ENCODE results near the gene ACACA. TPM values are rescaled to one million over a fixed set of nuclear protein-coding genes. Genes with fewer than 3 reads are reported as not detected.

Gene ACACA
- total and polyA plus RNA-seq, 9 donors, result 10.9 to 104 (median 37.9) TPM

- DNase-seq, result no peak
- WGBS, 3 donors, result 89 to 94% (median 90%) methylated on average over 2 of the region's 2 CpGs
- intact Hi-C loops (cut with DNase I), result no loop called here
- Histone ChIP-seq H3K4me3 (no peak overlapping the region), H3K9me3 (no peaks in the 10 kb centered on the region), H3K27me3 (no peaks in the 10 kb centered on the region), H3K36me3 (no peaks in the 10 kb centered on the region), H3K4me1 (ENCODE audit: insufficient read depth) (no peaks in the 10 kb centered on the region), H3K27ac (no peak overlapping the region)
- TF ChIP-seq CTCF (IDR thresholded peaks at IDR 0.05), result no peak
- TF ChIP-seq POLR2A (IDR thresholded peaks at IDR 0.05), result no peak
- no peak for TF ChIP-seq EP300 (IDR thresholded peaks at IDR 0.05)
Observed at GRCh38 chr17:37218849-37219248, 187.8 kb downstream of the ACACA start.

GRCh38 chr17:37214416-37214815 is 192.2 kb downstream of the ACACA start:
- H3K27me3 ChIP-seq, result no peaks in the 10 kb centered on the region
- H3K4me1 ChIP-seq (ENCODE audit: insufficient read depth), result no peaks in the 10 kb centered on the region
- 55 to 70% (median 56%) methylated on average over 3 of the region's 3 CpGs for WGBS, 3 donors
- intact Hi-C loops (cut with DNase I), result no loop called here
- H3K27ac ChIP-seq, result no peak overlapping the region
- no peak for TF ChIP-seq POLR2A (IDR thresholded peaks at IDR 0.05)
- no peak for TF ChIP-seq EP300 (IDR thresholded peaks at IDR 0.05)
- TF ChIP-seq CTCF (IDR thresholded peaks at IDR 0.05), result no peak
- H3K36me3 ChIP-seq, result no peaks in the 10 kb centered on the region
- H3K4me3 ChIP-seq, result no peak overlapping the region
- H3K9me3 ChIP-seq, result no peaks in the 10 kb centered on the region
- no peak for DNase-seq

- DNase-seq, result no peak
- H3K9me3 ChIP-seq, result no peaks in the 10 kb centered on the region
- H3K27ac ChIP-seq, result no peak overlapping the region
- no peaks in the 10 kb centered on the region for H3K4me1 ChIP-seq (ENCODE audit: insufficient read depth)
- 80 to 86% (median 85%) methylated on average over 2 of the region's 2 CpGs for WGBS, 3 donors
- H3K27me3 ChIP-seq, result no peaks in the 10 kb centered on the region
- no peak overlapping the region for H3K4me3 ChIP-seq
- TF ChIP-seq EP300 (IDR thresholded peaks at IDR 0.05), result no peak
- no peak for TF ChIP-seq POLR2A (IDR thresholded peaks at IDR 0.05)
- TF ChIP-seq CTCF (IDR thresholded peaks at IDR 0.05), result no peak
- intact Hi-C loops (cut with DNase I), result no loop called here
- no peaks in the 10 kb centered on the region for H3K36me3 ChIP-seq
Observed at GRCh38 chr17:37213927-37214326, 192.7 kb downstream of the ACACA start.

- Histone ChIP-seq H3K9me3 (no peaks in the 10 kb centered on the region), H3K27ac (no peak overlapping the region), H3K4me1 (ENCODE audit: insufficient read depth) (no peaks in the 10 kb centered on the region), H3K4me3 (no peak overlapping the region), H3K27me3 (no peaks in the 10 kb centered on the region), H3K36me3 (no peaks in the 10 kb centered on the region)
- WGBS, 3 donors, result 74 to 82% (median 82%) methylated on average over 2 of the region's 2 CpGs
- no peak for TF ChIP-seq CTCF (IDR thresholded peaks at IDR 0.05)
- no peak for TF ChIP-seq EP300 (IDR thresholded peaks at IDR 0.05)
- no peak for TF ChIP-seq POLR2A (IDR thresholded peaks at IDR 0.05)
- intact Hi-C loops (cut with DNase I), result no loop called here
- no peak for DNase-seq
Observed at GRCh38 chr17:37212179-37212578, 194.5 kb downstream of the ACACA start.

GRCh38 chr17:37211136-37211535 is 195.5 kb downstream of the ACACA start:
- H3K36me3 ChIP-seq, result no peaks in the 10 kb centered on the region
- no peaks in the 10 kb centered on the region for H3K27me3 ChIP-seq
- intact Hi-C loops (cut with DNase I), result no loop called here
- WGBS, 3 donors, result 48 to 59% (median 56%) methylated on average over 2 of the region's 2 CpGs
- TF ChIP-seq CTCF (IDR thresholded peaks at IDR 0.05) (no peak), EP300 (IDR thresholded peaks at IDR 0.05) (no peak), POLR2A (IDR thresholded peaks at IDR 0.05) (no peak)
- H3K9me3 ChIP-seq, result no peaks in the 10 kb centered on the region
- no peaks in the 10 kb centered on the region for H3K4me1 ChIP-seq (ENCODE audit: insufficient read depth)
- H3K4me3 ChIP-seq, result no peak overlapping the region
- DNase-seq, result no peak
- no peak overlapping the region for H3K27ac ChIP-seq

All from ovary (tissue), 9 donors.